Measurements from ENCODE around the gene DACH2.

DACH2 gene

DNA sequence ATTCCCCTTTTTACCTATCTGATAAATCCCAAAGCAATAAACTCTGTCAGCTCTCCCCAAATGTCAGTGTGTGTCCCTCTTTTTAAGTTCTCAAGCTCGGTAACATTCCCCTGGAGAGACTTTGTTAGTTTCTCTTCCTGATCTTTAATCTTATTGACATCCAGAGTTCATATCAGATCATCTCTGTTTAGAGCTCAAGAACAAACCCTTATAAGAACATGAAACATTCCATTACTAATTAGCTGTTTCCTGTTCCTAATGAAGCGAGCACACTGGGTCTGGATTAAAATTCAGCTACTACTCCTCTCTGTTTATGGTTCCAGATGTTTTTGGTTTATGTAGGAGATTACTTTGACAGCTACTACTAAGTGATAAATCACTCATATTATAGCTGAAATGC lies 681.5 kb downstream of the DACH2 start:
- DNase-seq, result no peak

DNA sequence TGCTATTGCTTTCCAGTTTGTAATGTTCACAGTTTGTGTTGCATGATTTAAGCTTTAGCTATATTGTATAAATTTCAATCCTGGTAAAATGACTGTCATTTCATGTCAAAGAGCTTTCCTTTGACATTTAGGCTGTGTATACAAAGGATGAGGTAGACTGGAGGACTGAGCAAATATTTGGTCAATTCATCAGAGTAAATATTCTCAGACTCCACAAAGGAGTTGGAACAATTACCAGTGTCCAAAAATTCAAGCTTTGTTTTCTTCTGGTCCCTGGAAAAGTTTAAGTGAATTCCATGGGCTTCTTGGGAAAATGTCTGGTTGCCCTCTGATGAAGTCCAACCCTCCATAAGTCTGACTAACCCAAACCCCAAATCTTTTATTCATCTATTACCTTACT lies 682.4 kb downstream of the DACH2 start:
- no peak for DNase-seq

DNA sequence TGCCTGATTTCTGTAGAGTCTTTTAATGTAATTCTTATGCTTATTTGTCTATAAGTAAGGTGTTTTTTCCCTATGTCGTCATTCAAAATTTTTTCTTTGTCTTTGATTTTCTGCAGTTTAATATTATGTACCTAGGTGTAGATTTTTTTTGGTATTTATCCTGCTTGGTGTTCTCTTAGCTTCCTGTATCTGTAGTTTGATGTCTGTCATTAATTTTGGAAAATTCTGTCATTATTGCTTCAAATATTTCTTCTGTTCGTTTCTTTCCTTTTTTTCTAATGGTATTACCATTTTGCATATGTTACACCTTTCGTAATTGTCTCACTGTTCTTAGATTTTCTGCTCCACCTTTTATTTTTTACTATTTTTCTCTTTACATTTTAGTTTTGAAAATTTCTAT lies 696.9 kb downstream of the DACH2 start:
- DNase-seq, result no peak

Measured in effector CD4-positive, alpha-beta T cell (primary cell).